HG02610 (cell line): ENCODE results near the gene PRDX3.
A peak's percentile ranks its signal among the peaks of the same experiment; 100 is the strongest.

Experiments
- ATAC-seq: cut with Tn5 transposase; IDR thresholded peaks from one replicate; pipeline ENCODE4 v1.9.1; 2021; ENCODE audit warnings: mild to moderate bottlenecking, moderate library complexity; ENCODE audit not compliant: unreplicated experiment

PRDX3 gene

GRCh38 chr10:119178372-119179119, at the start of gene PRDX3:
Gene PRDX3 (minus strand): TSS chr10:119178812. CDS start chr10:119178790, 22 bp downstream.
- peak; percentile 78 for ATAC-seq

- ATAC-seq, result no peak
Measured at GRCh38 chr10:119227825-119228224, 49.2 kb upstream of the PRDX3 start.

GRCh38 chr10:119225083-119225658, 46.6 kb upstream of the PRDX3 start:
- ATAC-seq, result no peak

GRCh38 chr10:119222966-119223386, 44.4 kb upstream of the PRDX3 start:
- no peak for ATAC-seq

GRCh38 chr10:119222537-119222936, 43.9 kb upstream of the PRDX3 start:
- no peak for ATAC-seq

- peak; percentile 80 for ATAC-seq
Measured at GRCh38 chr10:119221666-119222065, 43.1 kb upstream of the PRDX3 start.

GRCh38 chr10:119221201-119221600, 42.6 kb upstream of the PRDX3 start:
- no peak for ATAC-seq

GRCh38 chr10:119219871-119220270, 41.3 kb upstream of the PRDX3 start:
- ATAC-seq, result no peak

- no peak for ATAC-seq
Measured at GRCh38 chr10:119217991-119218490, 39.4 kb upstream of the PRDX3 start.

- ATAC-seq, result no peak
Measured at GRCh38 chr10:119217401-119217800, 38.8 kb upstream of the PRDX3 start.

- no peak for ATAC-seq
Measured at GRCh38 chr10:119216127-119216526, 37.5 kb upstream of the PRDX3 start.

- ATAC-seq, result no peak
Measured at GRCh38 chr10:119215371-119215770, 36.8 kb upstream of the PRDX3 start.

- ATAC-seq, result no peak
Measured at GRCh38 chr10:119211625-119212441, 33.2 kb upstream of the PRDX3 start.

GRCh38 chr10:119211176-119211575, 32.6 kb upstream of the PRDX3 start:
- ATAC-seq, result no peak

GRCh38 chr10:119210633-119211032, 32.0 kb upstream of the PRDX3 start:
- no peak for ATAC-seq

GRCh38 chr10:119209736-119210355, 31.2 kb upstream of the PRDX3 start:
- no peak for ATAC-seq

- no peak for ATAC-seq
Measured at GRCh38 chr10:119209035-119209735, 30.6 kb upstream of the PRDX3 start.

- no peak for ATAC-seq
Measured at GRCh38 chr10:119208553-119208940, 29.9 kb upstream of the PRDX3 start.

GRCh38 chr10:119207713-119208552, 29.3 kb upstream of the PRDX3 start:
- no peak for ATAC-seq

GRCh38 chr10:119207366-119207666, 28.7 kb upstream of the PRDX3 start, which contains the start of gene GRK5:
Gene GRK5 (plus strand): TSS chr10:119207571. CDS start chr10:119207918, 347 bp downstream.
- peak; percentile 75 for ATAC-seq
